Femur (tissue), 1 donor: ENCODE measurements around the gene TNS2.
A peak's percentile ranks its signal among the peaks of the same experiment; 100 is the strongest.
"Not testable (repeated sequence)": the region's sequence is repeated elsewhere in the genome, so short reads cannot be mapped to it uniquely, and the experiment has no call there.

ENCODE experiments used
- DNase-seq: peaks from one replicate; pipeline ENCODE4 v3.0.0-alpha.2; 2017

TNS2 gene

GRCh38 chr12:53069621-53070410, 20.0 kb downstream of the TNS2 start:
- DNase-seq = peak; percentile 85

DNA sequence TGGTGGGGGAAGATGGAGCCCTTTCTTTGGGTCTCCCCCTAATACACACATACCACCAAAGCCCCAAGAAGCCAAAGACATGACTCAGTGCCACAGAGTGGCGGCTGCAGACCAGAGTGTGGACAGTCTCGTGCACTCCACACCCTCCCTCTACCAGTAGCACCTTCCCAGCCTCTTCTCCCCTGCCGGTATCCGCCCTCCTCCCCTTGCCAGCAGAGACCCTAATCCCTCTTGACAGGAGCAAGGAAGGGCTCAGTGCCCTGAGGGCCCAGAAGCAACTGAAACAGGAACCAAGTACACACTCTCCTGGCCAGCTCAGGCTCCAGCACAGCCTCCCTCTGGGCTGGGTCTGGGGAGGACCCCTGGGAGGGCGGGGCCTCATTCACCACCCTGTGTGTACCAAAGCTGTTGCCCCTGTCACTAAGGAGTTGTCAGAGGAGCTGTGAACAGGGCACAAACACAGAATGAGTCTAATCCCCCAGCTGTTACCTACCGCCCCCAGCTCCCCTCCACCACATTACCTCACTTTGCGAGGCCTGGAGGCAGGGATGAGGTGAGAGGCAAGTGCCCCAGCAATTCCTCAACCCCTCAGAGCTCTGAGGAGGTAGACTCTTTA, 21.1 kb downstream of the TNS2 start:
- peak; percentile 36 for DNase-seq

DNA sequence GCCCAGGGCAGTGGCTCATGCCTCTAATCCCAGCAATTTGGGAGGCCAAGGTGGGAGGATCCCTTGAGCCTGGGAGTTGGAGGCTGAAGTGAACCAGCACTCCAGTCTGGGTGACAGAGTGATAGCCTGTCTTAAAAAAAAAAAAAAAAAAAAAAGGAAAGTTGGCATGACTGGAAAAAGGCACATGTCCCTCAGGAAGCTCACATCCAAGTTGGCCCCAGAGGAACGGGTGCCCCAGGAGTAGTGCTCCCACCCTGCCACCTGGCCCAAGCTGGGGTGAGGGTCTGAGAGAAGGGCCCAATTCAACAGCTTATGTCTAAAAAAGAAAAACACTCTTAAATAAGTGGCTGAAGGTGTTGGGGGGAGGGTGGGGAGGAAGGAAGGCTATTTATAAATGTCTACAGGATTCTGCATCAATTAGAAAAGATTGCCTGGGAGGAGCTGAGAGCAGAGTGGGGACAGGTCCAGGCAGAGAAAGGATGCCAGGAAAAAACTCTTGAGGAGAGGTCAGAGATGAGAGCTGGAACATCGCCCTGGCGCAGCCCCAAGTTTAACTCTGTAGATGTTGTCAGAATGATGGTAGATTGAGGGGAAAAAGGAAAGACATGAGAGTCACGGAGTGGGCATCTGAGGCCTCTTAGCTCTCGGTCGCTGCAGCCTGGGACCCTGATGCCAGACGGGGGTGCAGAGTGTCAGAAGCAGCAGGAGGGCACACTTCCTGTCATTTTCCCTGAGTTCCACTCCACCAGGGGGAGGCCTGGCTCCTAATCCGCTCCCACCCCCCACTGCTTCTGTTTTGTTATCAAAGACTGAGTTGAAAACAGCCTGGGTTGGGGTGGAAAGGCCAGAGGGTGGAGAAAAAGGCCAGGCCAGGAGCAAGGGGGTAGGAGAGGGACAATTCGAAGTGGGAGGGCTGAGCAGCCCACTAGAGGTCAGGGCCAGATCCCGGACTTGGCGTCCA, 22.0 kb downstream of the TNS2 start:
- DNase-seq = peak; percentile 92

DNA sequence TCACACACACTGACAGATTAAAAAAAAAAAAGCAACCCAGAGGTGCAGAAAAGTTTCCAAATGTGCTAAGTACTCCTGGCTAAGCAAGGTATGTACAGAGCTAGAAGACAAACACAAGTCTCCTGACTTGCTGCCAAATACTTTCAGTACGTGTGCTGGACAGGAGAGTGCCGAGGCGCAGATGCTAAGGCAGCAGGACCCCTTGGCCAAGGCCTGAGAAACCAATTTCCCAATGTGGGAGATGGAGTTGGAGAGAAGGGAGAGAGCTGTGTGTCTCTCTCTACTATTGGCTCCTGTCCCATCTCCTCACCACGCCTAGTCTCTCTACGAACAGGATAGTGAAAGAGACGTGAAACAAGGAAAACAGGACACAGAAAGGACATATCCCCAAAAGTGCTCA, 24.0 kb downstream of the TNS2 start:
- peak; percentile 62 for DNase-seq

GRCh38 chr12:53074283-53074998, 24.6 kb downstream of the TNS2 start:
- DNase-seq = no peak

DNA sequence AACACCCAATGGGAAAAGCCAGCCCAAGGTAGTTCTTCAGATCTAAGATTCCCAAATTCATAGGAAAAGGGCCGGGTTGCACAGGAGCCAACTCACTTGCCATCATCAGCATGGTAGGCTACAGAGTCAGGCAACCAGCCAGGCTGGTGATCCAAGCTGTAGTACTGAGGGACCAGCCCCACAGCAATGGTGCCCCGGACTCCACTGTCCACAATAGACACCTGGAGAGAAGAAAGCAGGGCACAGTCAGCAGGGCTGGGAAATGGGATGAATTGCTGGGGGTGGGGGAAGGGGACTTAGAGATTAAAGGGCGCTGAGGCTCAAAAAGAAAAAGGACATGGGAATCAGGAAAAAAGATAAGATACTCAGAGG, 25.1 kb downstream of the TNS2 start:
- no peak for DNase-seq

DNA sequence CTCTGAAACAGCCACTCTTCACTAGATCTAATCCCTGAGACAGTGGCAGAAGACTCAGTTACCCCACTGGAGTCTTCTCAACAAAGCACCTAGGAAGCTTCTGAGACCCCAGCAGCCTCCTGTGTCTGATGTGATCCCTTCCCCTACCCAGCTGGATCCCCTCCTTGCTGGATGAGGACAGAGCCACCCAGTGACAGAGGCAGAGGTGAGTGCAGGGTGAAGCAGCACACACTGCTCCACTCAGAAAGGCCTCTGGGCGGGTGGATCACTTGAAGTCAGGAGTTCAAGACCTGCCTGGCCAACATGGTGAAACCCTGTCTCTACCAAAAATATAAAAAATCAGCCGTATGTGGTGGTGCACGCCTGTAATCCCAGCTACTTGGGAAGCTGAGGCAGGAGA, 26.6 kb downstream of the TNS2 start:
- no peak for DNase-seq

DNA sequence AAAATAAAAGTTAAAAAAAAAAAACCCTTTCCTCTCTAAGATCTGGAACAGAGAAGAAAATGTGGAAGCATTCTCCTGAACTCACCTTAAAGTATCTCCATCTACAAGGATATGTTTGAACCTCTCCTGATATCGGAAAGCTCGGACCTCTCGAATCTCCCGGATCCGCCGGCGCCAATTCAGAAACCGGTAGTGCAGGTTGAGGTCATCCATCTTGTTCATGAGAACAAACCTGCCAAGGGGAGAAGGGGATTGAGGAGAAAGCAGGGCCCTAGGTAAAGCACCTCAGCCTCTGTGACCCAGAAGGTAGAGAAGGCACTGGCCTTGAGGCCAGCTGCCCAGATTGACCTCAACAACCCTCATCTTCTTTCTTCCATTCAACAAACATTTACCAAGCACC, 27.2 kb downstream of the TNS2 start:
- no peak for DNase-seq

DNA sequence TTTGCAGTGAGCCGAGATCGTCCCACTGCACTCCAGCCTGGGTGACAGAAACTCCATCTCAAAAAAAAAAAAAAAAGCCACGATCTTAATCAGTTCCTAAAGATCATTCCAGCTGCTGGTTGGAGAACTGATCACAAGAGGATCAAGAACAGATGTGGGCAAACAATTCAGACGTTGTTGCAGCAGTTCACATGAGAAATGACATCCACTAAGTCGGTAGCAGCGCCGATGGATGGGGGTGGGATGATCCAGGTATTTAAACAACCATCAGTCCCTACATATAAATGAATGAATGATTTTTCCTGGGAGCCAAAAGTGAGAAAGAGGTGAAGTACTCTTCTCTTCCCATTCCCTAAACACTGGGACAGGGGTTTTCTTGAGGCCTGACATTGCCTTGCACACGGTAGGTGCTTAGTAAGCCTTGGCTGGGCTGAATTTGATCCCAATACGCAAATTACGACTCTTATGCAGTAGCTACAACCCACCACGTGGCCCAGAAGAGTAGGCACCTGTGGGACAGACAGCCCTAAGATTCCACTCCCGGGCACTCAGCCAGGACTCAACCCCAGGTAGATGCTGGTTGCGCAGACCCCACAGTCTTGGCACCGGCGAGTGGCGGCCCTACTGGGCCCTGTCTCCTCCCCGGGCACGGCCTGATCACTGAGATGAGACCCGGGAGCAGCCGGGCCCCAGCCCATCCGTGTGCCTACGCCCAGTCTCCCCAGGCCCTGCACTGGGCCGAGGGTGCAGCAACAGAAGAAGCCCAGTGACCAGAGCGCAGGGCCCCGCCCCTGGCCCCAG, 28.8 kb downstream of the TNS2 start:
- no peak for DNase-seq

GRCh38 chr12:53079226-53080117, 29.6 kb downstream of the TNS2 start, which contains the start of gene SPRYD3:
TSS of gene SPRYD3 (minus strand) at chr12:53079390. CDS start at chr12:53079333, 57 bp downstream.
- DNase-seq = peak; percentile 99

- no peak for DNase-seq
Observed at GRCh38 chr12:53082637-53083175, 32.8 kb downstream of the TNS2 start.

DNA sequence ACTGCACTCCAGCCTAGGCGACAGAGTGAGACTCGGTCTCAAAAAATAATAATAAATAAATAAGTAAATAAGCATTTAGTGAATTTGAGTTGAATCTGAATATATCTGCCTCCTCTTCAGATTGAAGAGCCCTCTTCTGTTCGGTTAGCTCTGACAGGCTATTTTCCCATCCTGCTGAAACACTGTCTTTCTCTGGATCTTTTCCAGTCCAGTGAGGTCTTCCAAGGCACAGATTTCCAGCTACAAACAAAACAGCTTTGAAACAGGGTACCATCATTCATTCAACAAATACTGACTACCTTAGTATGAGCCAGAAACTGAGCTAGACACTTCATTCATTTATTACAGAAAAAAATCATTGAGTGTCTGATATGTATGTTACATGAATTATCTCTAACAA, 36.5 kb downstream of the TNS2 start:
- DNase-seq = no peak

GRCh38 chr12:53090105-53090504, 40.2 kb downstream of the TNS2 start:
- DNase-seq = no peak

DNA sequence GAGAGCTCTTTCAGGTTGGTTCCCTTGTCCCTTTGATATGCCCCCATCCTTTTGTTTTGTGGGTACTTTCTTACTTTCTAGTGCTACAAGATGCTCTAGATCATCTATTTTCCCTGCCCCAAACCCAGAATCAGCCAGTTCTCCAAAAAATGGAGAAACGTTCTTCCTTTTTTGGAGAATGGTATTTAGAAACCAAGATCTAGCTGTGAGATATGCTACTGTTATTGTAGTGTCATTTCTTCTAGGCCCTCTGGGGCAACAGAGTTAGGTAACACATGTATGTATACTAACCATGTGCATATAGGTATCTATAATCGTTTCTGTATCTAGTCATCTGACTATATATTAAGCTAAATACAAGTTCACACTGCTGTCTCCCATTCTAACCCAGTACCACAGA, 40.7 kb downstream of the TNS2 start:
- DNase-seq = no peak

DNA sequence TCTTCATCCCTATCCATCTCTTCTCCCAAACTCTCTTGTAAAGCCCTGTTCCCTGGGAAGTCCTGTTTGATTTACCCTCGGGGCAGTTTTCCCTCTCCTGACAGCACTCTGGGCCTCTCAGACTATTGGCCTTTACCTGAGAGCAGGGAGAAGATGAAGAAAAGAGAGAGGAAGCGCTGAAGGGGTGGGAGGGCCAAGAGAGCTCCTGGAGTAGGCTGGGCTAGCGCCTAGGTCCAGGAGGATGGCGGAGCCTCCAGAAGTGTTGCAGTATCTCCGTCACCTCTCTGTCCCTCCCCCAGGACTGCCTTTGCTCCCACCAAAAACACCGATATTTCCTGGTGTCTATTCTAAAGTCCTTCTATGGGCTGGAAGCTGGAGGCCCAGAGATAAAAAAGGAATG, 41.9 kb downstream of the TNS2 start:
- DNase-seq = no peak

DNA sequence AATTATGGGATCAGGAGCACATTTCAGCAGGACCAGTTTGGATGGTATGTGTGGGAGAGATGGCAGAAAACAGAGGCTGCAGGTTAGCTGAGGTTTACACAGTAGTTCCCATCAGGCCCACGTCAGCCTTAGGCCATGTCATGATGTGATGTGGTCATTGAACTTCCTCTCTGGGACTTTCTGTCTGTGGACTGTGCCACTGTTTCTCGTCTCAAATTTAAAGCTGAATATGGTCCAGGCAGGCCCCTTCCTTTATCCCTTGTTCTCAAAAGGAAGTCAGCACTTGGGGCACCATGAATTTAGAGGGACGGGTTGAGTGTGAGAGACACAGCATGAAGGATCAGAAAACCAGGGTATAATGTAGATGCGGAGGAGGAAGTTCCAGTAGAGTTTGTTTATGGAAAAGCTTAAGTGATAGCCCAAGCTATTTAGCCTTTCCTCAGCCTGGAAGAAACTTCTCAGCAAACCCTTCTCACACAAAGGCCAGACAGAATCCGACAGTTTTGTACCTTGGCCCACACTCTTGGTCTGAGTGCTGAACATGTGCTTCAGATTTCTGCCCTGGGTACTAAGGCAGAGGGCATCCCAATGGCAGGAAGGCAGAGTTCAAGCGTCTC, 44.0 kb downstream of the TNS2 start:
- DNase-seq = no peak

DNA sequence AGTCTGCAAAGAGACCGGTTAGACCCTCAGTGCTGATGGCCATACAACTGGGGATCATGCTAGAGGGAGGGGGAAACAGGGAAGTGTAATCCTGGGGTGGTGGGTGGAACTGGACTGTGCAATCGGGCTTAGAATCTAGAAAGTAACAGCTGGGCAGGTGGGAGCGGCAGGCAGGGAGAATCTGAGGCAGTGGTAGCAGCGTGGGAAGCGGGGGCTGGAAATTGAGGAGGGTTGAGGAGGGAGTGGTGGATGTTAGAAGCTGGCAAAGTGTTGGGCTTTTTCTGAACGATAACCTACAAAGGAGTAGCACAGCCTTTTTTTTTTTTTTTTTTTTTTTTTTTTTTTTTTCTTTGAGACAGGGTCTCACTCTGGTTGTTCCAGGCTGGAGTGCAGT, 44.5 kb downstream of the TNS2 start:
- DNase-seq = no peak

DNA sequence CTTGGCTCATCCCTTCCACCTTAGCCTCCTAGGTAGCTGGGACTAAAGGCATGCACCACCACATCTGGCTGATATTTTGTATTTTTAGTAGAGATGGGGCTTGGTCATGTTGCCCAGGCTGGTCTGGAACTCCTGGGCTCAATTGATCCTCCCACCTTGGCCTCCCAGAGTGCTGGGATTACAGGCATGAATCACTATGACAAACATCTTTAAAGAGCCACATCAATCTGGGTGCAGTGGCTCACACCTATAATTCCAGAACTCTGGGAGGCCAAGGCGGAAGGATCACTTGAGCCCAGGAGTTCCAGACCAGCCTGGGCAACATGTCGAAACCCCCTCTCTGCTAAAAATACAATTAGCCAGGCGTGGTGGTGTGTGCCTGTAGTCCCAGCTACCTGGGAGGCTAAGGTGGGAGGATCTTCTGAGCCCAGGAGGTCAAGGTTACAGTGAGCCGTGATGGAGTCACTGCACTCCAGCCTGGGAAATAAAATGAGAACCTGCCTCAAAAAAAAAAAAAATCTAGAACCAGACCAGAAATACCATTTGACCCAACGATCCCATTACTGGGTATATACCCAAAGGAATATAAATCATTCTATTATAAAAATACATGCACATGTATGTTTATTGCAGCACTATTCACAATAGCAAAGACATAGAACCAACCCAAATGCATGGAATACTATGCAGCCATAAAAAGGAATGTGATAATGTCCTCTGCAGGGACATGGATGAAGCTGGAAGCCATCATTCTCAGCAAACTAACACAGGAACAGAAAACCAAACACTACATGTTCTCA, 45.1 kb downstream of the TNS2 start:
- DNase-seq = not testable (repeated sequence)

- DNase-seq = not testable (repeated sequence)
Observed at GRCh38 chr12:53095596-53095895, 45.7 kb downstream of the TNS2 start.
